ENCODE results near the gene DNAJB8. TPM values are rescaled to one million over a fixed set of nuclear protein-coding genes. Genes with fewer than 3 reads are reported as not detected.

DNAJB8 gene
- total RNA-seq, 1 experiment from 2014 or later, result not detected

GRCh38 chr3:128438488-128439072, 28.1 kb downstream of the DNAJB8 start:
- Histone ChIP-seq H3K4me1 (ENCODE audit: insufficient read depth, low read length) (peaks cover 28% of the 10 kb centered on the region), H2AFZ (ENCODE audit: low read length) (no peak overlapping the region), H3F3A (ENCODE audit: low read length, unreplicated experiment) (no peaks in the 10 kb centered on the region), H3K9me3 (ENCODE audit: low read length) (no peaks in the 10 kb centered on the region), H3K4me2 (ENCODE audit: low read length) (no peak overlapping the region), H3K36me3 (ENCODE audit: low read depth, low read length) (no peaks in the 10 kb centered on the region), H4K20me1 (ENCODE audit: low read length) (no peaks in the 10 kb centered on the region), H3K27ac (ENCODE audit: low read length) (no peak overlapping the region), H3K9ac (ENCODE audit: low read length) (no peak overlapping the region), H3K9me2 (replicated peaks; ENCODE audit: low read length) (no peaks in the 10 kb centered on the region), H3K79me2 (ENCODE audit: low read length) (no peaks in the 10 kb centered on the region), H3K4me3 (ENCODE audit: low read length) (no peak overlapping the region), H3K27me3 (ENCODE audit: low read length) (no peaks in the 10 kb centered on the region)
- CTCF ChIA-PET, result no interaction called here
- intact Hi-C loops (cut with micrococcal nuclease), result no loop called here
- no peak for DNase-seq
- ATAC-seq, result no peak
- POLR2A ChIA-PET (ENCODE audit: unreplicated experiment), result no interaction called here
- TF ChIP-seq CTCF (conservative IDR thresholded peaks at IDR 0.05; ENCODE audit: low read depth, low read length) (peak; percentile 46), EZH2 (IDR thresholded peaks at IDR 0.05; ENCODE audit: low read length, unreplicated experiment) (no peak)
- BruUV-seq (replicated peaks), result no TSS peak

- Histone ChIP-seq H3K4me2 (ENCODE audit: low read length) (peak overlapping the region; percentile 42), H3K79me2 (ENCODE audit: low read length) (no peaks in the 10 kb centered on the region), H3F3A (ENCODE audit: low read length, unreplicated experiment) (no peaks in the 10 kb centered on the region), H3K9me2 (replicated peaks; ENCODE audit: low read length) (no peaks in the 10 kb centered on the region), H3K9ac (ENCODE audit: low read length) (peak overlapping the region; percentile 39; the same call in 1 of the 2 replicates), H3K36me3 (ENCODE audit: low read depth, low read length) (no peaks in the 10 kb centered on the region), H2AFZ (ENCODE audit: low read length) (no peak overlapping the region), H3K27ac (ENCODE audit: low read length) (peak overlapping the region; percentile 80), H4K20me1 (ENCODE audit: low read length) (no peaks in the 10 kb centered on the region), H3K4me3 (ENCODE audit: low read length) (no peak overlapping the region), H3K9me3 (ENCODE audit: low read length) (no peaks in the 10 kb centered on the region), H3K4me1 (ENCODE audit: insufficient read depth, low read length) (peaks cover 42% of the 10 kb centered on the region), H3K27me3 (ENCODE audit: low read length) (no peaks in the 10 kb centered on the region)
- DNase-seq (peak; percentile 60), ATAC-seq (no peak)
- BruUV-seq (replicated peaks), result no TSS peak
- intact Hi-C loops (cut with micrococcal nuclease), result no loop called here
- ChIA-PET CTCF (no interaction called here), POLR2A (ENCODE audit: unreplicated experiment) (no interaction called here)
- TF ChIP-seq EZH2phosphoT487 (IDR thresholded peaks at IDR 0.05; ENCODE audit: borderline replicate concordance, low read length) (no peak), EZH2 (IDR thresholded peaks at IDR 0.05; ENCODE audit: low read length, unreplicated experiment) (no peak), CTCF (conservative IDR thresholded peaks at IDR 0.05; ENCODE audit: low read depth, low read length) (no peak)
These were observed 30.5 kb downstream of the DNAJB8 start for GRCh38 chr3:128436214-128436613.

- no TSS peak for BruUV-seq (replicated peaks)
- Histone ChIP-seq H3K9me2 (replicated peaks; ENCODE audit: low read length) (no peaks in the 10 kb centered on the region), H3K79me2 (ENCODE audit: low read length) (no peaks in the 10 kb centered on the region), H3K9ac (ENCODE audit: low read length) (peak overlapping the region; percentile 39), H3K27me3 (ENCODE audit: low read length) (no peaks in the 10 kb centered on the region), H3K9me3 (ENCODE audit: low read length) (no peaks in the 10 kb centered on the region), H3K4me1 (ENCODE audit: insufficient read depth, low read length) (peaks cover 42% of the 10 kb centered on the region), H3K36me3 (ENCODE audit: low read depth, low read length) (no peaks in the 10 kb centered on the region), H3K4me3 (ENCODE audit: low read length) (0 out of 2 replicates have a peak overlapping the region, but pooled peaks have one; percentile 23), H3K27ac (ENCODE audit: low read length) (peak overlapping the region; percentile 80), H4K20me1 (ENCODE audit: low read length) (no peaks in the 10 kb centered on the region), H3F3A (ENCODE audit: low read length, unreplicated experiment) (no peaks in the 10 kb centered on the region), H2AFZ (ENCODE audit: low read length) (no peak overlapping the region), H3K4me2 (ENCODE audit: low read length) (peak overlapping the region; percentile 42)
- POLR2A ChIA-PET (ENCODE audit: unreplicated experiment), result no interaction called here
- intact Hi-C loops (cut with micrococcal nuclease), result no loop called here
- no peak for DNase-seq
- no peak for TF ChIP-seq EZH2 (IDR thresholded peaks at IDR 0.05; ENCODE audit: low read length, unreplicated experiment)
- no peak for TF ChIP-seq EZH2phosphoT487 (IDR thresholded peaks at IDR 0.05; ENCODE audit: borderline replicate concordance, low read length)
- no peak for TF ChIP-seq CTCF (conservative IDR thresholded peaks at IDR 0.05; ENCODE audit: low read depth, low read length)
- no peak for ATAC-seq
- CTCF ChIA-PET, result no interaction called here
These were observed 31.1 kb downstream of the DNAJB8 start for GRCh38 chr3:128435561-128435960.

Measured in PC-3 (cell line).